Inflammatory macrophage treated with lipopolysaccharide for 4 hours (primary cell): ENCODE measurements around the gene THAP4.

Source experiments
- DNase-seq: peaks from one replicate; pipeline ENCODE4 v3.0.0-alpha.2; 2020

Gene THAP4, protein sequence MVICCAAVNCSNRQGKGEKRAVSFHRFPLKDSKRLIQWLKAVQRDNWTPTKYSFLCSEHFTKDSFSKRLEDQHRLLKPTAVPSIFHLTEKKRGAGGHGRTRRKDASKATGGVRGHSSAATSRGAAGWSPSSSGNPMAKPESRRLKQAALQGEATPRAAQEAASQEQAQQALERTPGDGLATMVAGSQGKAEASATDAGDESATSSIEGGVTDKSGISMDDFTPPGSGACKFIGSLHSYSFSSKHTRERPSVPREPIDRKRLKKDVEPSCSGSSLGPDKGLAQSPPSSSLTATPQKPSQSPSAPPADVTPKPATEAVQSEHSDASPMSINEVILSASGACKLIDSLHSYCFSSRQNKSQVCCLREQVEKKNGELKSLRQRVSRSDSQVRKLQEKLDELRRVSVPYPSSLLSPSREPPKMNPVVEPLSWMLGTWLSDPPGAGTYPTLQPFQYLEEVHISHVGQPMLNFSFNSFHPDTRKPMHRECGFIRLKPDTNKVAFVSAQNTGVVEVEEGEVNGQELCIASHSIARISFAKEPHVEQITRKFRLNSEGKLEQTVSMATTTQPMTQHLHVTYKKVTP

DNA sequence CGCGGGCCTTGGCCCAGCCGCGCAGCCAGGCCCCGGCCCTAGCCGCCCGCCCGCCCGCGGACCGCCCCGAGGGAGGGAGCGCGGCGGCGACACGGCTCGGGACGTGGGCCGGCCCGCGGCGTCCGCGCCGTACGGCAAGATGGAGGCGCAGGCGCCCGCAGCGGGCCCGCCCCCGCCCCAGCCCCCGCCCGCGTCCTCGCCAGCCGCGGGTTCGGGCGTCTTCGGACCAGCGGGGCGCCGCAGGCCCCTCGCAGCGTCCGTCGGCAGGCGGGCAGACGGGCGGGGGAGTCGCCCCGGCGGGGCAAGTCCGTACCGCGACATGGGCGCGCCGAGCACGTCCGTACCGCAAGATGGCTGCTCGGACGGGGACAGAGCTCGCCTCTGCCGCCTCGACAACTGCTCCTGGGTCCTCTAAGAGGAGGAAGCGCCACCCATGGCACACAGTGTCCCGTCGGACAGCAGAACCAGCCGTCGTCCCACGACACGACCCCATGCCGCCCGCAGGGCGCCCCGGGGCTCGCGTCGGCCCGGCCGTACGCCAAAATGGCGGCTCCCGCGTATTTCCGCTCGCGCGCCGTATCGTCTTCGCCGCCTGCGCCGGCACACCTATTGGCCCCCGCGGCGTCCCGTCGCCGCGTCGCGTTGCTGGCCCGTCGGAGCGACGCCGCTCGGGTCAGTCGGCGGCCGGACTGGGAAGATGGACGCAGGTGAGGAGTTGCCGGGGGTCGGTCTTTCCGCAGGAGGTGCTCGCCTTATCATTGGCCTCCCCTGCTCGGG is at the start of gene THAP4, which contains the start of gene ATG4B:
TSS of gene THAP4 (minus strand) at position 141 of the 777 bp plus-strand sequence. CDS start 141 bp downstream, outside the sequence.
TSS of gene ATG4B (plus strand) at position 676 of the 777 bp plus-strand sequence. CDS start at position 698, 22 bp downstream.
- peak; percentile 90 for DNase-seq

DNA sequence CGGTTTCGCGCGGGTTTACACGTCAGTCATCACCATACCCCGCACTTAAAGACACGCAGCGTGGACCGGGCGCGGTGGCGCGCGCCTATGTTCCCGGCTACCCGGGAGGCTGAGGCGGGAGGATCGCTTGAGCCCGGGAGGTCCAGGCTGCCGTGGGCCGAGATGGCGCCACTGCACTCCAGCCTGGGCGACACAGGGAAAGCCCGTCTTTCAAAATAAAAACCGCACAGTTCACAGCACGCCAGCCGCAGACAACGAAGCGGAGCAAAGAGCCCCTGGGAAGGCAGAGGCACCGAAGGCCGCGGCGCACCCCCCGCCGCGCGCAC is 49.3 kb upstream of the THAP4 start:
- DNase-seq, result no peak

DNA sequence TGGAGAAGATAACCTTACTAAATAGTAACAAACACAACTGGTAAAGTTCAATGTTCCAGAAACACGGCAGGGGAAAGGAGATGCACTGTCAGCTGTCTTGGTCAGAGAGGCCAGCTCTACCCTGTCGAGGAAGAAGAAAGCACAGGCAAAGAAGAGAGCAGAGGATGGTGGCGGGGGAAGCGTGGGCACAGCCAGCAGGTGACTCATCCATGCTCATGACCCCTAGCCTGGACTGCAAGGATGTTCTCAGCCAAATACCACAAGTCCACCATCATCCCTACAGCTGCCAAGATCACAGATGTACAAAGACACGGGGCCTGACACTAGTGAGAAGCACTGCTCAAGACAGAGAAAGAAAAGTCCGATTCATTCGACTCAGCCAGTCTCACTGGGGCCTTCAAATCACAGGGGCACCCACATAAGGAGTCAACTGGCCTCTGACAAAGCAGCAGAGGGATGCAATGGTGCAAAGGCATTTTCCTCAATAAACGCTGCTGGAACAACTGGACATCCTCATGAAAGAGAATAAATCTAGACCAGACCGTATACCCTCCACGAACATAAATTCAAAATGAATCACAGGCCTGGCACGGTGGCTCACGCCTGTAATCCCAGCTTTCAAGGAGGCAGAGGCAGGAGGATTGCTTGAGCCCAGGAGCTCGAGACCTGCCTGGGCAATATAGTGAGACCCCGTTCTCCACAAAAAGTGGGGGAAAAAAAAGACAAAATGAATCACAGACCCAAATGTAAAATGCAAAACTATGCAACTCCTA is 44.1 kb upstream of the THAP4 start:
- peak; percentile 19 for DNase-seq

DNA sequence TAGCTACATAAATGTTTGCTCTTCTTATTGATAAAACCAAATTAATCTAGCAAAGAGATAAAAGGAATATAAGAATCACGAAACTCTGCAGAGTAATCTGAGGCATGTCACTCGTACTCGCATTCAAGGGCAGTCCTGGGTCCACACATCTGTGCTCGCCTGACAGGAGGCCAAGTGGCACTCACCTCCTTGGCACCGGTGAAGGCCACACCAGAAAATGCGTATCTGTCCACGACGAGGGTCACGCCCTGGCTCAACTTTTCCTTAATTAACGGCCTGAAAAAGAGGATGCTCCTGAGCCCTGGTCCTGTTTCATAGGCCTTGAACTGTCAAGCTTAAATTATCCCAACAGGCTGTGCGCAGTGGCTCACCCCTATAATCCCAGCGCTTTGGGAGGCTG is 43.1 kb upstream of the THAP4 start:
- DNase-seq, result no peak

DNA sequence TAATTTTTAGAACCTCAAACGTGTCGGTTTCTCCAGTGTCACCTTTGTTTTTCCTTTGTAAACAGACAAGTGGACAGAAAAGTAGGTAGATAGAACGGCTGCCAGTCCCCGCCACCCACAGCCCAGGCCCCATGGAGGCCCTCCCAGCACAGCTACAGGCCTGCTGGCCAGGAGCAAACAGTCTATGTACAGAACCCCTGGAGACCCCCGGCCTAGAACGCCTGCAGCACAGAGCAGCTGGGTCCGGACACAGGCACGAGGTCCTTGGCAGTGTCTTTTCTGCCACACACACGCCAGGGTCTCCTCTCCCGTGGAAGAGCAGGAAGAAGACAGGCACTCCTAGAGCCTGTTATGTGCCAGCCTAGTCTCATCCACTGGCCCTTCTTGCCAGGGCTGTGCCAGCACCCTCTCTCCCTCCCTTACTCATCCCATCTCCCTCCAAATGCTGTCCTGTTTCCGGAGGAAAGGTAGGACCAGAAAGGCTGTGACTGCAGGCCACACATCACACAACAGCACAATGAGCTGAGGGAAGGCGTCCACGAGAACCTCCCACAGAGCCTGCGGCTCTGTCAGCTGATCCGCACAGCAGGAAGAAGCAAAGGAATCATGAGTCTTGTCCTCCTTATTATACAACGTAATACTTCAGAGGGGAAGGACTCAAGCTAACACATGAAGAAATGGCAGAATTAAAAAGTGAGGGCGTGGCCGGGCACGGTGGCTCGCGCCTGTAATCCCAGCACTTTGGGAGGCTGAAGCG is 42.0 kb upstream of the THAP4 start:
- DNase-seq, result no peak

DNA sequence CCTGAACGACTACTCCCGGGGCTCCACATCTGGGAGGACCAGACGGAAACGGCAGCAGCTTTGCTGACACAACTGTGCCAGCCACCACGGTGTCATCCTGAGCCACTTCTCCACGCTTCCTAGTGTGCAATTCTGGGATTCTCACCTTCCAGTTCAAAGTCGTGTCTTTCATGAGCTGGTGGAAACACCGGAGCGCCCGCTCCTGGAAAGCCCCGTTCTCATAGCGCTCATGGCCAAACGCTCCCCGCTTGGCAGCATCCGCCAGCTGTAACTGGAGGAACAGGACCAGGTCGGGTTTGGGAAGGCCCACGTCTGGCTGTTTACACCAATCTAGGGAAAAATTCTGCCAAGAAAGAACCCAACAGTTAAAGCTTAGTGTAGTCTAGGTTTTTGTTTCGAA is 41.3 kb upstream of the THAP4 start:
- DNase-seq, result no peak

DNA sequence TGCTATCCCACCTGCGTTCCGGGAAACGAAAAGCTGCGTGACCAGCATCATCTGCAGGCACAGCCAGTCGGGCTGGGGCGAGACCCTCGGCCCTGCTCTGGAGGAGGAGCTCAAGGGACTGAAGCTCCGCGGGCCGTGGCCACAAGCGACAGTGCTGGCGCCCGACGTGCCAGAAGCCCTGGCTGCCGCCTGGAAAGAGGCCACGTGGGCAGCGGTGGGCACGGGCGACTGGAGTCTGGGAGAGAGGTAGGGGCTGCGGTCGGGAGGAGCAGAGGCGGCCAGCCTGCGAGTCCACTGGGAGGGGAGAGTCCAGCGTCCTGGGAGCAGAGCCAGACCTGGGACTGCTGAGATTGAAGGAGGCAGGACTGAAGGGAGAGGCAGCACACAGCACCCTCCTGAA is 40.4 kb upstream of the THAP4 start:
- DNase-seq, result no peak

DNA sequence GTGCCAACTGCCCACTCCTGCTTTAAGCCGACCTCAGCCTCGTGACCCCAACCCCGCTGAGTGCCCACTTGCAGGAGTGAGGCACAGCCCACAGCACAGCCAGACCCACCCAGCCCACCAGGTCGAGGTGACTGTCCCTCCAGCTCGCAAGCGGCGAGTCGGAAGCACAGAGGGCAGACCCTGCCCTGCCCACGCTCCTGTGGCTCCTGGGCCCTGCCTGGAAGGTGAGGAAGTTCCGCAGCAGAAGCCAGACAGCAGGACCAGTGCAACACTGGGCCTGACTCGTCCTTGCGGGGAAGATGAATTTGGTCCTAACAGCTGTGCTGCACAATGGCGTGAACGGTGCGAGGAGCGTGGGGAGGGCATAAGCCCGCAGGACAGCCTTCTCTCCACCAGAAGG is 39.7 kb upstream of the THAP4 start:
- DNase-seq, result no peak

DNA sequence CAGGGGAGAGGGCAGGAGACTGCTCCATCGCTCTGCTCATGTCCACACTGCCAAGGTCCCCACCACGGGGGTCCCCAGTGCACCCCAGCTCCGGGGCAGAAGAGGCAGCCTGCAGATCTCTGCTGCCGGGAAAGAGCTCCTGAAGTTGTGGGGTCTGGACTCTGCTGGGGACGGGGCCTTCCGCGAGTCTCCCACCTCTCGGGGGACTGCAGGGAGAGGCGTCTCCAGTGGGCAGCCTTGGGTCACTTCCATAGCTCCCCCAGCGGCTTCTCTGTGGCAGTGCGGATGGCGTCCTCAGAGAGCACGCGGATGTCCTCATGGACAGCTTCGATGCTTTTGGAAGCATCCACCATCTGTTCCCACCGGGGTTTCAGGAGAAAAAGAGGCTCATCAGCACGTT is 38.9 kb upstream of the THAP4 start:
- no peak for DNase-seq

DNA sequence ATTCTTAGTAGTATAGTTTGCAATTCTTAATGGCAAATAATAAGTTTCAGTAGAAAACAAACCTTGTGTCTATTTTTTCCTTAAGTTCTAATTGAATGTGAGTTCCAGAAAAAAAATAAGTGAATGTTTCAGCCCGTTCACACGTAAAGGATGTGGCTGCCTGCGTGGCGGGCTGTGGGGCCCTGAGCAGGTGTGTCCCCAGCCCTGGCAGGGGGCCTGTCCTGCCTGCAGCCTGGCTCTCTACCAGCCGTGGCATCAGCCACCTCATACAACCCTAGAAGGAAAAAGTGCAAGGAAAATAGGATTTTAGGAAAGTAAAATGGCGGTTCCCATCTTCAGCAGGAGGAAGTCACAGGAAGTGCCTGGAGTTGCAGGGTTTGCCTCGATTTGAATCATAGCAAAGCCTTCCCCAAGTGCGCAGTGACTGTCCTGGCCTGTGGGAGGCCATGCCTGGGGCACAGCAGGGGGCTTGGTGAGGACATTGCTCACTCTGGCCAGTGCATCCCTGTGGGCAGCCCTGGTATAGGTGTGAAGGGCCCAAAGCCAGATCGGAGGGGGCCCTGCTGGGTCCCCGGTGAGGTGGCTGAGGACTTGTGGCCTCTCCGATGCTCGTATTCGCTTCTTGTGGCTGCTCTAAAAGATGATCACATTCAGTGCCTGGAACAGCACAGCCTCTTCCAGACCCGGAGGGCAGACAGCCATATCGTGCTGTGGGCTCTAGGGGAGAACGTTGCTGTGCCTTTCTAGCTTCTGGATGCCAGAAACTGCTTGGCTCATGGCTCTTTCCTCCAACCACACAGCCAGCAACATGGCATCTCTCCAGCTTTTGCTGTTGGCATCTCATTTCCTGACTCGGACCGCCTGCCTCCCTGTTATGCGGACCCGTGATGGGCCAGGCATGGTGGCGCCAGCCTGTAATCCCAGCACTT is 37.1 kb upstream of the THAP4 start:
- no peak for DNase-seq

DNA sequence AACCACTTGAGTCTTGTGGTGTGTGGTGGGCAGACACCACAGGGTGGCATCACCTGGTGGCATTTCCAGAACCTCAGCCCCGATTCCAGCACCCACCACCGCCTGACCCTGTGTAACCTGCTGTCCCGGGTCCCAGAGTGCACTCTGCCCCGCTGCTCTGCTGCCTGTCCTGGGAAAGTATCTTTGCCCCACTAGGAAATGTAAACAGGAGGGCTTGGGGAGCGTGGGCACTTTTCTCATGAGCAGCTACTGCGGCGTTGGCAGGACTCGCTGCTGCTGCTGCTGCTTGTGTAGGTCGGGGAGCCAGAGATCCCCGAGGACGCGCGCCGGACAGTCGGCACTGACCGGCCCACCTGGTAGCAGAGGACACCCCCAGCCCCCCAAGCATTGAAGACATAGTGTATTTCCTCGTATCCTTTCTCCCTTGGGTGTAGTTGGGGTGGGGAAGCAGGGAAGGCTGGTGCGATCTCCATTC is 36.3 kb upstream of the THAP4 start:
- no peak for DNase-seq

DNA sequence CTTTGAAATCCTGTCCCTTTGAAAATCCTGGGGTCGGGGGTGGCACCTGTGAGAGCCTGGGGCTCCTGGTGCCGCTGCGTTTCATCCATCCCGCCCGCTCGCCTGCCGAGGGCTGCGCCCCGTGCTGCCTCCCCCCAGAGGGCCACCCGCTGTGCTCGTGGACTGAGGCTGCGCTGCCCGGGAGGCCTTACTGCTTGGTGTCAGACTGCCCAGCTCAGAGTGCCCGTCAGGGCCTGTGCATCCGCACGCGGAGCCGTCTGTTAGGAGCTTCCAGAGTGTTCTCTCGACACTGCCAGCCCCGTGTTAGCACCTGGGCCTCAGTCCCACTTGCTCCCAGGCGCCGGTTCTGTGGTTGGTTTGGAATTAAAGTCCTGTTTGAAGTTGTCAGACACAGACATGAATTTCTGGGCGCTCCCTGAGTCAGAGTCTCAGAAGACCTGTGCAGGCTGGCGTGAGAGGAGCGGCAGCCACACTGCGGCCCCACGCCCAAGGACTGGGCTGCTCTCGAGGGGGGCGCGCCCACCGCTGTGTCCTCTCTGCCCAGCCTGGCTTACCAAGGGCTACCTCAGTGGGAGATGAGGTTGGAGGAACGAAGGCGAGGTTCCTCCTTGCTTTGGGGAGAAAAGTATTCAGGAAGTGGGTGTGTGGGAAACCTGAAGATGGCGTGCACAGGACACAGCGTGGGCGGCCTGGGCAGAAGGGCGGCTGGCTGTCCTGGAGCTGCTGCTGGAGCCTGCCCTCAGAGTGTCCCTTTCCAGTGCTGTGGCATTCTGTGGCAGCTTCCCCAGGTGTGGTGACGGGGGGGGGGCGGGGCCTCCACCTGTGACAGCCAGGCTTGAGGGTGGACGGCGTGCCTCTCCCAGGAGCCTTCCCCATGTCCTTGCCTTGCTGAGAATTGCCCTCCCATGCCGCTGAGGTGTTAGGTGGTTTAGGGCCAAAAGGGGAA is 35.6 kb upstream of the THAP4 start:
- DNase-seq, result no peak

DNA sequence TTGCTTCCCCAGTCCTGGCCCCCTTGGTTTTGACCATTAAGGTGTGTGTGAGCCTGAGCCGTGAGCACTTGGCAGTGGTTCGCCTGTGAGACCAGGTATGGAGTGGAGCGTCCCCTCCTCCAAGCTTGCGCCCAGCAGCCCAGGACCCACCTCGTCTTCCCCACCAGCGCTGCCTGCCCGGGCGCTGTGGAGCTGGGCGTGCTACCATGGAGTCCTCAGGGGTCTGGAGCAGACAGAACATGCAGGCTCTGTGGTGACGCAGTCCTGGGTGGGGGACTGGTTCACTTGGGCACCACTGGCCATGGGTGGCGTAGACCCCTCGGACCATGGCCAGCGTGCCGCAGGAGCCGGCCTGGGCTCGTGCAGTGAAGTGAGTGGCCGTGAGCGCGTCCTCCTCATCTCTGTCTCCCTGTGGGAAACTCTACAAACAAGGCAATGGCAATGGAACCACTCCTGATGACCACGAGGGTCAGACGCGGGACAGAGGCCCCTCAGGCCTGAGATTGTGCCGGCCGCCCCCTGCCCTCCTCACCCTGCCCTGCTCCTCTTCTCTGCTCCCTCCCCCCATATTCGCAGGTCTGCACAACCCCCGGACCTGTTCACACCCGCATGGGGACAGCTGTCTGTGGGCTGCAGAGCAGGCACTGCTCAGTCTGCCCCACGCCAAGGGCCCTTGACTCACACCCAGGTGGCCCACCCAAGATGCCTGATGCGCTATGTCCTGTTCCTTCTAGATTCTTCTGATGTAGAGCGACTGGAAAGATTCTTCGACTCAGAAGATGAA is 34.7 kb upstream of the THAP4 start:
- no peak for DNase-seq

DNA sequence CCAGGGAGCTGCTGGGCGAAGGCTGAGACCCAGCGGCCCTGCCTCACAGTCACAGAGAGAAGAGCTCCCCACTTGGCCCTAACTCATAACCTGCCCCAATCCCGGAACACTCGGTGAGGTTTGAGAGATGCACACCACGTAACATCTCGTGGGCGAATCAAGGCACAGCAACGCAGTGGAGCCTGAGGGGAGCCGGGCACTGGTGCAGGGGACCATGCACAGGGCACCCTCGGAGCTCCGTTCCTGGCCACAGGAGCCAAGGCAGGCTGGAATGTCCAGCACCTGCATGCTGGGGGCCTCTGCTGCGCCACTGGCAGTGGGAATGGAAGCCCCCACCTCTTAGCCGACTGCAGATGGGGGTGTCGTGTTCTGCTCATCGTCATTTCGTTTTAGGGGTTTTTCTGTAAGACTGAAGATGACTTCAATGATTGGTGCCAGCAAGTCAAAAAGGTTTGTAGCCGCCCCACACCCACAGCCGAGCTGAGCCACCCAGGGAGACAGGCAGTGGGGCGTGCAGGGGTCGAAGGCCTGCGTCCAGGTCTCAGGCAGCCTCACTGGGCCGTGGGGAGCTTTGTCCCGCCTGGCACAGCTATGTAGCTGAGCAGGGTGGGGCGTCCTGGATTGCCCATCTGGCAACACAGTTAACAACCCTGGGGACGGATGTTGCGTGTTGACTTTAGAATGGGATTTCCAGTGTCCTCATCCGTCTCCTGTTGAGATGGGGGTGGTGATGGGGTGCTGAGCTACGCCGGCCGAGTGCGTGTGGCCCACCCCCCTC is 33.6 kb upstream of the THAP4 start:
- DNase-seq, result no peak

DNA sequence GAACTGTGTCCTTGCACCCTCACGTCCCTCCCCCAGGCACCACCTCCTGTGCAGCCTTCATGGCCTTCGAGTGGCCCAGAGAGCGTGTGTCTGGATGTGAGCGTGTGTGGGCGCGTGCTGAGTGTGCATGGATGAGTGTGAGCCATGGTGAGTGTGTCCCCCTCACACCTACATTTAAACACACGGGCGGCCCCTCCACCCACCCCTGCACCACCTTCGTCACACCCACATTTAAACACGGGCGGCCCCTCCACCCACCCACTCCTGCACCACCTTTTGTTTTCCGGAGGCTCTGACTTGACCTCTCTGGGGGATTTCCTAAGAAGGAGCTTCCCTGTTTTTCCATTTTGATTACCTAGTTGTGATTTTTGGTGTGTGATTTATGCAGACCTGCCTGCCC is 31.9 kb upstream of the THAP4 start:
- no peak for DNase-seq

DNA sequence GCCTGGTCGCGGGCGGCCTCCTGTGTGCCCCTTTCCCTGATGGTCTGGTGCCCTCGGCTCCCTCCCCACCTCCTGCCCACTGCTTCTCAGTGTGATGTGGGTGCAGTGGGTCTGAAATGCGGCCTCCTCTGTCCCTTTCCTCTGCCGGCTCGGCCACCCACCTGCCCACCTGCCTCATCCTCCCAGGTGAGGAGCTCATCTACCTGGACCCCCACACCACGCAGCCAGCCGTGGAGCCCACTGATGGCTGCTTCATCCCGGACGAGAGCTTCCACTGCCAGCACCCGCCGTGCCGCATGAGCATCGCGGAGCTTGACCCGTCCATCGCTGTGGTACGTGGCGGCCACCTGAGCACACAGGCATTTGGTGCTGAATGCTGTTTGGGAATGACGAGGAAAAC is 31.4 kb upstream of the THAP4 start:
- DNase-seq, result no peak

DNA sequence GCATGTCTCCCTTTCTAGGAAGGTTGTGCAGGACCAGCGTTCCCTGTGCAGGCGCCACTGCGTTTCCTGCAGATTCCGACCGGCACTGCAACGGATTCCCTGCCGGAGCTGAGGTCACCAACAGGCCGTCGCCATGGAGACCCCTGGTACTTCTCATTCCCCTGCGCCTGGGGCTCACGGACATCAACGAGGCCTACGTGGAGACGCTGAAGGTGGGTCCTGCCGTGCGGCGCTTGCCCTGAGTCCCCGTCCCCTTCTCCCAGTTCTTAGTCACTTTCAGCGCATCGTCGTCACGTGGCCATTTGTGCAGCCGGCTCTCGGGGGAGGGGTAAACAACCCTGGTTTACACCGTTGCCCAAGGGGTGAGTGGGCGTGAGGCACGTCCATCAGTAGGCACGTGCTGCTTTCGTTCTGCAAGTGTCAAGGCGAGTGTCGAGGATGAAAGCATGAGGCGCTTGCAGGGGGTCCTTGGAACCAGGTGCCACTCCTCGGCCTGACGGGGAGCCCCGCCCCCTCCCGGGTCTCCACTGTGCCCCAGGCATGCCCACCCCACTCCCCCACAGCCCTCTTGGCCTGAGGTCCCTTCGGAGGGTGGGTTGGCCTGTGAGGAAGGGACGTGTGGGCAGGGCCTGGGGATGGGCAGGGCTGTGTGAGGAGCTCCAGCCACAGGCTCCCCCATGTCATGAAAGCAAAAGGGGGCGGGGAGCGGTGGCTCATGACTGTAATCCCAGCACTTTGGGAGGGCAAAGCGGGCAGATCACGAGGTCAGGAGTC is 29.9 kb upstream of the THAP4 start:
- no peak for DNase-seq
